HG02840 (cell line): ENCODE measurements around the gene HEXIM1.
"Not testable (repeated sequence)": the region's sequence is repeated elsewhere in the genome, so short reads cannot be mapped to it uniquely, and the experiment has no call there.

Experiments used
- ATAC-seq: cut with Tn5 transposase; IDR thresholded peaks from one replicate; pipeline ENCODE4 v1.9.1; 2021; ENCODE audit warnings: mild to moderate bottlenecking, moderate library complexity, moderate number of reproducible peaks; ENCODE audit not compliant: unreplicated experiment, low FRiP score

The HEXIM1 gene

GRCh38 chr17:45112559-45113423 is 35.5 kb upstream of the HEXIM1 start:
- ATAC-seq = no peak

- no peak for ATAC-seq
These were observed 34.9 kb upstream of the HEXIM1 start for GRCh38 chr17:45113424-45113754.

- ATAC-seq = no peak
These were observed 34.0 kb upstream of the HEXIM1 start for GRCh38 chr17:45114117-45114932.

- ATAC-seq = no peak
These were observed 33.2 kb upstream of the HEXIM1 start for GRCh38 chr17:45115015-45115625.

- no peak for ATAC-seq
These were observed 32.4 kb upstream of the HEXIM1 start for GRCh38 chr17:45115871-45116270.

GRCh38 chr17:45116434-45117016 is 31.8 kb upstream of the HEXIM1 start:
- ATAC-seq = no peak

- no peak for ATAC-seq
These were observed 30.9 kb upstream of the HEXIM1 start for GRCh38 chr17:45117334-45117733.

- ATAC-seq = no peak
These were observed 30.2 kb upstream of the HEXIM1 start for GRCh38 chr17:45117848-45118646.

- no peak for ATAC-seq
These were observed 29.6 kb upstream of the HEXIM1 start for GRCh38 chr17:45118691-45119090.

GRCh38 chr17:45119964-45120363 is 28.3 kb upstream of the HEXIM1 start:
- no peak for ATAC-seq

- ATAC-seq = no peak
These were observed 27.7 kb upstream of the HEXIM1 start for GRCh38 chr17:45120558-45120957.

GRCh38 chr17:45121055-45121454 is 27.2 kb upstream of the HEXIM1 start:
- ATAC-seq = no peak

GRCh38 chr17:45123076-45123770 is 25.1 kb upstream of the HEXIM1 start:
- no peak for ATAC-seq

- no peak for ATAC-seq
These were observed 24.1 kb upstream of the HEXIM1 start for GRCh38 chr17:45123930-45124796.

- not testable (repeated sequence) for ATAC-seq
These were observed 23.5 kb upstream of the HEXIM1 start for GRCh38 chr17:45124797-45125122.

- ATAC-seq = no peak
These were observed 22.8 kb upstream of the HEXIM1 start for GRCh38 chr17:45125509-45125908.

- no peak for ATAC-seq
These were observed 21.1 kb upstream of the HEXIM1 start for GRCh38 chr17:45127207-45127547.

- no peak for ATAC-seq
These were observed 20.6 kb upstream of the HEXIM1 start for GRCh38 chr17:45127548-45128300.
